ENCODE measurements around the gene STN1. TPM values are rescaled to one million over a fixed set of nuclear protein-coding genes. Genes with fewer than 3 reads are reported as not detected.

The STN1 gene
- total RNA-seq, 4 donors from 2014 or later: 20.0 to 29.2 (median 27.0) TPM

- no peaks in the 10 kb centered on the region for H3K9me3 ChIP-seq
- no peak overlapping the region for H3K4me3 ChIP-seq
- no peak for TF ChIP-seq CTCF (IDR thresholded peaks at IDR 0.05)
- TF ChIP-seq POLR2A (IDR thresholded peaks at IDR 0.05): no peak
- intact Hi-C loops (cut with DNase I; ENCODE audit: low total_unique reads): no loop called here
- H3K27ac ChIP-seq: no peak overlapping the region
- H3K4me1 ChIP-seq: no peaks in the 10 kb centered on the region
- DNase-seq: no peak
- no peaks in the 10 kb centered on the region for H3K27me3 ChIP-seq
- H3K36me3 ChIP-seq: no peaks in the 10 kb centered on the region
Measured at GRCh38 chr10:103897241-103897774, 20.7 kb downstream of the STN1 start.

- Histone ChIP-seq H3K36me3 (no peaks in the 10 kb centered on the region), H3K9me3 (no peaks in the 10 kb centered on the region), H3K27ac (peak overlapping the region; percentile 50 to 75), H3K4me3 (no peak overlapping the region), H3K4me1 (no peaks in the 10 kb centered on the region), H3K27me3 (no peaks in the 10 kb centered on the region)
- intact Hi-C loops (cut with DNase I; ENCODE audit: low total_unique reads): no loop called here
- DNase-seq: no peak
- TF ChIP-seq POLR2A (IDR thresholded peaks at IDR 0.05): no peak
- TF ChIP-seq CTCF (IDR thresholded peaks at IDR 0.05): no peak
Measured at GRCh38 chr10:103896225-103896624, 21.8 kb downstream of the STN1 start.

- no peaks in the 10 kb centered on the region for H3K9me3 ChIP-seq
- no peak for TF ChIP-seq POLR2A (IDR thresholded peaks at IDR 0.05)
- no peak for TF ChIP-seq CTCF (IDR thresholded peaks at IDR 0.05)
- no peak overlapping the region for H3K4me3 ChIP-seq
- peak overlapping the region; percentile 50 to 75 for H3K27ac ChIP-seq
- H3K27me3 ChIP-seq: no peaks in the 10 kb centered on the region
- H3K4me1 ChIP-seq: no peaks in the 10 kb centered on the region
- intact Hi-C loops (cut with DNase I; ENCODE audit: low total_unique reads): no loop called here
- H3K36me3 ChIP-seq: no peaks in the 10 kb centered on the region
- peak in 1 of 2 donors; percentile 25 for DNase-seq
Measured at GRCh38 chr10:103895411-103896186, 22.4 kb downstream of the STN1 start.

GRCh38 chr10:103894441-103894864 is 23.5 kb downstream of the STN1 start:
- TF ChIP-seq CTCF (IDR thresholded peaks at IDR 0.05) (no peak), POLR2A (IDR thresholded peaks at IDR 0.05) (no peak)
- no peak overlapping the region for H3K4me3 ChIP-seq
- H3K27ac ChIP-seq: peak overlapping the region; percentile 50 to 75
- H3K4me1 ChIP-seq: no peaks in the 10 kb centered on the region
- H3K36me3 ChIP-seq: no peaks in the 10 kb centered on the region
- intact Hi-C loops (cut with DNase I; ENCODE audit: low total_unique reads): no loop called here
- no peaks in the 10 kb centered on the region for H3K9me3 ChIP-seq
- no peak for DNase-seq
- H3K27me3 ChIP-seq: no peaks in the 10 kb centered on the region

- no peak for DNase-seq
- H3K4me1 ChIP-seq: no peaks in the 10 kb centered on the region
Measured at GRCh38 chr10:103893817-103894216, 24.2 kb downstream of the STN1 start.

More at GRCh38 chr10:103893817-103894216, 24.2 kb downstream of the STN1 start:
- Histone ChIP-seq H3K9me3 (no peaks in the 10 kb centered on the region), H3K4me3 (no peak overlapping the region), H3K36me3 (no peaks in the 10 kb centered on the region), H3K27ac (peak overlapping the region; percentile 50 to 75), H3K27me3 (no peaks in the 10 kb centered on the region)
- intact Hi-C loops (cut with DNase I; ENCODE audit: low total_unique reads): no loop called here
- TF ChIP-seq CTCF (IDR thresholded peaks at IDR 0.05) (no peak), POLR2A (IDR thresholded peaks at IDR 0.05) (no peak)
